Measurements from ENCODE around the gene VIM. TPM values are rescaled to one million over a fixed set of nuclear protein-coding genes. Genes with fewer than 3 reads are reported as not detected.

The VIM gene
- total and polyA plus RNA-seq, 2 experiments from 2014 or later = 258 to 1,157 TPM

GRCh38 chr10:17273403-17273802 lies 45.4 kb downstream of the VIM start:
- H3K36me3 ChIP-seq = no peaks in the 10 kb centered on the region
- H3K4me3 ChIP-seq = no peak overlapping the region
- H3K27me3 ChIP-seq = no peaks in the 10 kb centered on the region
- no peak for TF ChIP-seq CTCF (IDR thresholded peaks at IDR 0.05; ENCODE audit: low read depth, low read length)
- H3K27ac ChIP-seq = no peak overlapping the region
- H3K4me1 ChIP-seq (ENCODE audit: low read depth) = no peaks in the 10 kb centered on the region
- peak in 1 of 2 donors; percentile 16 for DNase-seq (ENCODE audit: low read depth in 1 of 2, low spot score in 1 of 2)
- no peaks in the 10 kb centered on the region for H3K9me3 ChIP-seq (ENCODE audit: low read depth)

GRCh38 chr10:17276756-17277424 lies 48.8 kb downstream of the VIM start:
- DNase-seq (ENCODE audit: low read depth in 1 of 2, low spot score in 1 of 2) = no peak
- H3K9me3 ChIP-seq (ENCODE audit: low read depth) = no peaks in the 10 kb centered on the region
- H3K27me3 ChIP-seq = no peaks in the 10 kb centered on the region
- no peak overlapping the region for H3K27ac ChIP-seq
- no peak for TF ChIP-seq CTCF (IDR thresholded peaks at IDR 0.05; ENCODE audit: low read depth, low read length)
- no peak overlapping the region for H3K4me3 ChIP-seq
- no peaks in the 10 kb centered on the region for H3K36me3 ChIP-seq
- no peaks in the 10 kb centered on the region for H3K4me1 ChIP-seq (ENCODE audit: low read depth)

GRCh38 chr10:17278607-17279240 lies 50.7 kb downstream of the VIM start:
- TF ChIP-seq CTCF (IDR thresholded peaks at IDR 0.05; ENCODE audit: low read depth, low read length) = no peak

GRCh38 chr10:17282311-17282710 lies 54.3 kb downstream of the VIM start:
- no peak overlapping the region for H3K4me3 ChIP-seq
- no peaks in the 10 kb centered on the region for H3K36me3 ChIP-seq
- DNase-seq (ENCODE audit: low read depth in 1 of 2, low spot score in 1 of 2) = no peak
- TF ChIP-seq CTCF (IDR thresholded peaks at IDR 0.05; ENCODE audit: low read depth, low read length) = no peak
- no peak overlapping the region for H3K27ac ChIP-seq
- H3K27me3 ChIP-seq = no peaks in the 10 kb centered on the region
- no peaks in the 10 kb centered on the region for H3K4me1 ChIP-seq (ENCODE audit: low read depth)
- H3K9me3 ChIP-seq (ENCODE audit: low read depth) = no peaks in the 10 kb centered on the region

More at GRCh38 chr10:17278607-17279240, 50.7 kb downstream of the VIM start:
- no peaks in the 10 kb centered on the region for H3K36me3 ChIP-seq
- DNase-seq (ENCODE audit: low read depth in 1 of 2, low spot score in 1 of 2) = no peak
- no peak overlapping the region for H3K27ac ChIP-seq
- no peaks in the 10 kb centered on the region for H3K27me3 ChIP-seq
- H3K4me3 ChIP-seq = no peak overlapping the region
- H3K9me3 ChIP-seq (ENCODE audit: low read depth) = no peaks in the 10 kb centered on the region
- H3K4me1 ChIP-seq (ENCODE audit: low read depth) = no peaks in the 10 kb centered on the region

GRCh38 chr10:17286562-17287550 lies 58.8 kb downstream of the VIM start:
- Histone ChIP-seq H3K9me3 (ENCODE audit: low read depth) (no peaks in the 10 kb centered on the region), H3K36me3 (no peaks in the 10 kb centered on the region), H3K4me1 (ENCODE audit: low read depth) (no peaks in the 10 kb centered on the region), H3K27ac (no peak overlapping the region), H3K4me3 (no peak overlapping the region), H3K27me3 (no peaks in the 10 kb centered on the region)
- no peak for DNase-seq (ENCODE audit: low read depth in 1 of 2, low spot score in 1 of 2)
- no peak for TF ChIP-seq CTCF (IDR thresholded peaks at IDR 0.05; ENCODE audit: low read depth, low read length)
